Iris pigment epithelial cell (primary cell): ENCODE measurements around the gene DLK2.
"Not testable (repeated sequence)": the region's sequence is repeated elsewhere in the genome, so short reads cannot be mapped to it uniquely, and the experiment has no call there.

Experiments
- DNase-seq: peaks from one replicate; pipeline ENCODE4 v3.0.0-alpha.2; 2011; ENCODE audit warnings: low read depth

Gene DLK2

GRCh38 chr6:43426928-43427405 is 28.4 kb downstream of the DLK2 start:
- DNase-seq: no peak

DNA sequence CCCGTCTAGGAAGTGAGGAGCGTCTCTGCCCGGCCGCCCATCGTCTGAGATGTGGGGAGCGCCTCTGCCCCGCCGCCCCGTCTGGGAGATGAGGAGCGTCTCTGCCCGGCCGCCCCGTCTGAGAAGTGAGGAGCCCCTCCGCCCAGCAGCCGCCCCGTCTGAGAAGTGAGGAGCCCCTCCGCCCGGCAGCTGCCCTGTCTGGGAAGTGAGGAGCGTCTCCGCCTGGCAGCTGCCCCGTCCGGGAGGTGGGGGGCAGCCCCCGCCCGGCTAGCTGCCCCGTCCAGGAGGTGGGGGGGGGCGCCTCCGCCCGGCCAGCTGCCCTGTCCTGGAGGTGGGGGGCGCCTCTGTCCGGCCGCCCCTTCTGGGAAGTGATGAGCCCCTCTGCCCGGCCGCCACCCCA is 30.3 kb downstream of the DLK2 start:
- not testable (repeated sequence) for DNase-seq

DNA sequence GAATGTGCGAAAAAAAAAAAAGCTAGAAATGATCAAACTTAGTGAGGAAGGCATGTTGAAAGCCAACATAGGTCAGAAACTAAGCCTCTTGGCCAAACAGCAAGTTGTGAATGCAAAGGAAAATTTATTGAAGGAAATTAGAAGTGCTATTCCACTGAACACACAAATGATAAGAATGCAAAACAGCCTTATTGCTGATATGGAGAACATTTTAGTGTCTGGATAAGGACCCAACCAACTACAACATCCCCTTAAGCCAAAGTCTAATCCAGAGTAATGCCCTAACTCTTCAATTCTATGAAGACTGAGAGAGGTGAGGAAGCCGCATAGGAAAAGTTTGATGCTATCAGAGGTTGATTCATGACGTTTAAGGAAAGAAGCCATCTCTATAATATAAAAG is 33.5 kb downstream of the DLK2 start:
- DNase-seq: no peak

DNA sequence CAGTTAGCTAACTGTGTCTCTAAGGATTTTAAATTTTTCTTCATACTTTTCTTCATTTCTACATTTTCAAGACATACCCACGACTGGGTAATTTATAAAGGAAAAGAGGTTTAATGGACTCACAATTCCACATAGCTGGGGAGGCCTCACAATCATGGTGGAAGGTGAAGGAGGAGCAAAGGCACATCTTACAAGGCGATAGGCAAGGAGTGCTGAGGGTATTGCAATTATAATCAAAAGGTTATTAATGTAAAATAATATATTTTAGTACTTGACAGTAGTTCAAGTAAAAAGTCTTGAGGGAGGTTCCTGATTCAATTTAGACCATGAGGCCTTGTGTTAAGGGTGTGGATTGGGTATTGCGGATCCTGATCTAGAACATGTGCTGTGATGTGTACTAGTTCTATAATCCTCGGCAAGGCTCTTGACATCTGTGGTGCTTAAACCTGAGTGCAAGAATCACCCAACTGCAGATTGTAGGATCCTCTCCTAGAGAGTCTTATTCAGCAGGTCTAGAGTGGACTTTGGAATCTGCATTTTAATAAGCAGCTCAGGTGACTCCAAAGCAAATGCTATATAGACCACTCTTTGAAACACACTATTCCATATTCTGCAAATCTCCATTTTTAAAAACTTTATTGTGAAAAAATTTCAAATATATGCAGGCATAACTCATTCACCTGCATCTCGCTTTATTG is 35.2 kb downstream of the DLK2 start:
- DNase-seq: no peak

DNA sequence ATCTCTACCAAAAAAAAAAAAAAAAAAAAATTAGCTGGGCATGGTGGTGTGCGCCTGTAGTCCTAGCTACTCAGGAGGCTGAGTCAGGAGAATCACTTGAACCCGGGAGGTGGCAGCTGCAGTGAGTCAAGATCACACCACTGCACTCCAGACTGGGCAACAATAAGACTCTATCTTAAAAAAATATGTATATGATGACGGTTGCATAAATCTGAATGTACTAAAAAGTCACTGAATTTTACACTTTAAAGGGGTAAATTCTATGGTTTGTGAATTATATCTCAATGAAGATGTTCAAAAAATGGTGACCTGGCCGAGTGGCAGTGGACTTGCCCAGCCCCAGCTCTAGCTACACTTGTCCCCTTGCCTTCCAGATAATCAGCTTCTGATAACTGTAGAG is 38.4 kb downstream of the DLK2 start:
- DNase-seq: no peak

DNA sequence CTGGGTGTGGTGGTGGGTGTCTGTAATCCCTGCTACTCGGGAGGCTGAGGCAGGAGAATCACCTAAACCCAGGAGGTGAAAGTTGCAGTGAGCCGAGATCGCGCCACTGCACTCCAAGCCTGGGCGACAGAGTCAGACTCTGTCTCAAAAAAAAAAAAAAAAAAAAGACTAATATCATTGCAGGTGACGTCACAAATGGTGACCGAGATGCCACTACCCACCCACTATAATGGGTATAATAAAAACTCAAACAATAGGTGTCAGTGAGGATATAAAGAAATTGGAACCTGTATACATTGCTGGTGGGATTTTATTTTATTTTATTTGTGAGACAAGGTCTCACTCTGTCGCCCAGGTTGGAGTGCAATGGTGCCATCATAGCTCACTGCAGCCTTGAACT is 40.1 kb downstream of the DLK2 start:
- DNase-seq: not testable (repeated sequence)

GRCh38 chr6:43413002-43413401 is 42.3 kb downstream of the DLK2 start:
- DNase-seq: no peak

DNA sequence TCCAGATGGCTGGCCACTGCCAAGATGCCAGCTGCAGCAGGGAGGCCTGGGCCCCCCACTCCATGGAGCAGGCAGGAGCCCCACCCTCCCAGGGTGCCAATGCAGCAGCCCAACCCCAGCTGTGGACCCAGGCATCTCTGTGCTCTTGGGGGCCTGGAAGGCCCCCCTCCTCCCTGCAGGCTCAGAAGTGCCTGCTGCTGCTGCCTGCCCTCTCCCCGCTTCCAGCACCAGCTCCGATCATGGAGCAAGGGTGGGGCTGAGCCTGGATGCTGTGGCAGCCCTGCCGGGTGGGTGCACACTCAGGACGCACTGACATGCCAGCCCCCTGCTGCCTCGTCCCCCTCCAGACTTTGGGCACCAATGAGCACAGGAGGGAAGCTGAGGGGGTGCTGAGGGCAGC is 42.8 kb downstream of the DLK2 start:
- no peak for DNase-seq

GRCh38 chr6:43410776-43411175 is 44.6 kb downstream of the DLK2 start:
- not testable (repeated sequence) for DNase-seq

- no peak for DNase-seq
Measured at GRCh38 chr6:43408259-43408658, 47.1 kb downstream of the DLK2 start.

- DNase-seq: no peak
Measured at GRCh38 chr6:43407296-43407695, 48.1 kb downstream of the DLK2 start.

- DNase-seq: peak; percentile 31
Measured at GRCh38 chr6:43405354-43405753, 50.0 kb downstream of the DLK2 start.

DNA sequence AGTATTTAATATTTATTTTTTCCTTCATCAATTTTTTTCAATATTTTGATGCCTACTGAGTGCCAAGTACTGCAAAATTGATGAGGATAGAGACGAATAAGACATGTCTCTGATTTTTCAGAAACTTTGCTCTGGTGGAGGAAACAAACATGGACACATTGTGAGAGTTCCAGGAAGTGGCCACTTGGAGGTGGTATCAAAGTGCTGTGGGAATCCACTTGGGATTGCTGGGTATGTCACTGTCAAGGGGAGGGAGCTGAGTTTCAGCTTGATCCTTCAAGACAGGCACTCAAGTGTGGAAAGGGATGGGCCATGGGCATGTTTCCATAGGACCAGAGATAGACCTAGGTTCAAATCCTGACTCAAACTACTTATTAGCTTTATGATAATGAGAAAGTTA is 52.5 kb downstream of the DLK2 start:
- DNase-seq: no peak

GRCh38 chr6:43401730-43402129 is 53.6 kb downstream of the DLK2 start:
- no peak for DNase-seq
